NAMALWA (cell line): ENCODE measurements around the gene KDM4C.

Experiments used
- DNase-seq: peaks from one replicate; pipeline ENCODE4 v3.0.0-alpha.2; 2015; ENCODE audit warnings: low spot score

Gene KDM4C

DNA sequence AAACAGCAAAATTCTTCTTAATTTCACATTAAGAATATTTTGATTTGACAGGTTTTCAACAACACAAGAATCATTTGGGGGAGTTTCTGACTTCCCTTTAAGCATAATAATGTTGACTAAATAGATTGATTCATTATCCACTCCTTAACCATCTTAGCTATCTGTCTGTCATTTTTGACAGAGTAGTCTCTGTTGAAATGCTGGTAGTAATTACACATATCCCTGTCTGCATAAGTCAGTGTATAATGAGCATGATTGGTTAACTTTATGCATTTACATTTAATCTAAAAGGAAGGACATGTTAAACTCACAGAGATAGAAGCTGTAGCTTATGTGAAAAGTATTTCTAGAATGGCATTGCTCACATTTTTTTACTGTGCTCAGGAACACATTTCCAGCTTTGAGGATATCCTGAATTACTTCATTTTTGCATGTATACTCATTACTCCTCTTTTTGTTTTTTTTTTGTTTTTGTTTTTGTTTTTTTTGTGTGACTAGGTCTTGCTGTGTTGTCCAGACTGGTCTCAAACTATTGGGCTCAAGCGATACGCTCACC, 385.9 kb downstream of the KDM4C start:
- no peak for DNase-seq

- no peak for DNase-seq
Measured at GRCh38 chr9:7144265-7145046, 386.7 kb downstream of the KDM4C start.

DNA sequence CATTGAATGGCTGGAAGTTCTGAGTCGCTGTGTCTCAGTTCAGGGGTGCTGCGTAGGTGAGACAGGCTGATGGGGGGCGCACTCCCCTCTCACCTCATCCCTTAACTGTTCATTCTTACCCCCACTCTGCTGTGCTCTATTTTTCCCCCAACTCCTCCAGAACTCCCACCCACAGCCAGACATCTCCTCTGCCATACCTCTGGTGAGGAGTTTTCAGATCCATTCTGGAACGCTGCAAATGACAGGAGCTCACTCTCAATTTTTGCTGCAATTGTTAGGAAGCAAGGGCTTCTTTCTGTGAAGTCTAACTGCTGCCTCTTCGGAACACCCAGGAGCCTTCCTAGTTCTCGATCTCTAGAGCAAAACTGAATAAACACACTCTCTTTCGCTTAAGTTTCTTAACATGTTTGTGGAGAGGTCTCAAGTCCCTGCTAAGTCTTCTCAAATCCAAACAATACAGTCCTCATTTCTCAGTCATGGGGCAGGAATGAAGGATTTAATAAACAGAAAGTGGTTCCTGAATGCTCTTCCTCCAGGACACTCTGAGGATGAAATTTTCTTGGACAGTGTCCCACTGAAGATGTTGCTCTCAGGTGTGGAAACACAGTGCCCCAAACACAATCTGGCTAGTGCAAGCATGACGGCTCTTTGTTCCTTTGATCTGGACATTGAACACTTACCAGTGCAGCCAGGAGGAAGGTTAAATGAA, 387.7 kb downstream of the KDM4C start:
- no peak for DNase-seq

DNA sequence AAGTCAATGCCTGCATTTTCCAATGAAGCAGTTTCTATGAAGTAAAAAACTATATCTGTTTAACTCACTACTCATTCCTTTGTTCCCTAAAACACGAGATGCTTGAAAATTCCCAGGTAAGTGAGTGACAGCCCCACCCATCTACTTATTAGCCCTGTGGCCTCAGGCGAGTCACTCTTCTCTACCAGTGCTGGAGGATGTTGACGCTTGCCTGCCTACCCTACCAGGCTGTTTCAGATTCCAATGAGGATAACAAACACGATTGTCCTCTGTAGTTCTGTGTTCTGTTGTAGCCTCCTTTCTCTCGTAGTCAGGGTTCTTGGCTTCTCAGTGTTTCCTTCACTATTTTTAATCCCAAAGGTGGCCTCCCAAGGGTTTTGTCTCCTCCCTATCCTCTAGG, 388.8 kb downstream of the KDM4C start:
- no peak for DNase-seq

- DNase-seq, result no peak
Measured at GRCh38 chr9:7147121-7148090, 389.6 kb downstream of the KDM4C start.

DNA sequence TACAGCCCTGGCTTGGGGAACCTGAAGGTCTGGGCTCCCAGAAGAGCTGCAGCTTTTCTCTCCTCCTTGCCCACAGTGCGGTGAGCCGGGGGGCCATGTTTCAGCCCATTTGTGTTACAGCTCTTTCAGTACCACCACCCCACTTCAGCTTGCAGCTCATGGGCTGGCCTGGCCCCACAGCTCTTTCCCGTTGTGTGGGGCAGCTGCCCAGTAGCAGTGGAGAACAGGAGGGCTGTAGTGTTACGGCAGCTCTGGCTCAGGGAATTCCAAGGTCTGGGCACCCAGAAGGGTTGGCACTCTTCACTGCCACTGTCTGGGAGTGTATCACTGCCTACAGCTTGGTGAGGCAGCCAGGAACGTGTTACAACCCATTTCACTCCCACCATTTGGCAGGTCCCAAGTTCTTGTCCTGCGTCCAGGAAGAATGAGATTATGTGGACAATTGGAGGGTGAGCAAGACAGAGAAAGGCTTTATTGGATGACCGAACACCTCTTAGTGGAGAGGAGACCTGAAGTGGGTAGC, 390.5 kb downstream of the KDM4C start:
- no peak for DNase-seq

- no peak for DNase-seq
Measured at GRCh38 chr9:7149258-7149657, 391.5 kb downstream of the KDM4C start.

DNA sequence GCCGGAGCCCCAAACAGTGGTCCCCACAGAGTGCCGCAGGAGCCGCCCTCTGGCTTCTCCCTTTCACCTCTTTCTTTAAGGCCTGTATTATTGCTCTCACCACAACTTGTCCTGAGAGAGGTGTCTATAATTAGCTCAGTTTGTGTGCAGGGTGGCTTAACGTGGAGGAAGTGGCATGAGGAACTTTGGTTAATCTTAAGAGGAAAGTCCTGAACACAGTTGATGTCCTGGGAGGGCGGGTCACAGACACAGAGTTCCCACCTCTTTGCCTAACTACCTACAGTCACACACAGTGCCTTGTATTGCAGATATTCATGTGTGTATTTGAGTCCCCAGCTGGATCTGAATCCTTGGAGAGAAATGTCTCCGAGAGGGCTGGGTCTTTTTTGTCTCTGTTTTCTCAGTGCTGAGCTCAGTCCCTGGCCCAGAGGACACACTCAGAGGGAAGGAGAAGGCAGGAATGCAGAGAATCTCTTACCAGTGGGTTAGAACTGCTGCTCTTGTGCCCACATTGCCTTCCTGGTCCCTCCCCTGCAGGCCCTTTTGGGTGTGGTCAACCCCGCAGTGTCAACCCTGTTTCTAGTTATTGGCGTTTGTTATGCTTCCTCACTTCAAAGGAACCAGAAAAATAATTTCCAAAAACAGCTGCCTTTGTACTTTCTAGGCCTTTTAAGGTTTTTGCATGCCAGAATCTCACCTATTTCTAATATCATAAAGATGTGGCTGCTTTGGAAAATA, 392.5 kb downstream of the KDM4C start:
- no peak for DNase-seq

GRCh38 chr9:7153134-7153533, 395.4 kb downstream of the KDM4C start:
- no peak for DNase-seq

DNA sequence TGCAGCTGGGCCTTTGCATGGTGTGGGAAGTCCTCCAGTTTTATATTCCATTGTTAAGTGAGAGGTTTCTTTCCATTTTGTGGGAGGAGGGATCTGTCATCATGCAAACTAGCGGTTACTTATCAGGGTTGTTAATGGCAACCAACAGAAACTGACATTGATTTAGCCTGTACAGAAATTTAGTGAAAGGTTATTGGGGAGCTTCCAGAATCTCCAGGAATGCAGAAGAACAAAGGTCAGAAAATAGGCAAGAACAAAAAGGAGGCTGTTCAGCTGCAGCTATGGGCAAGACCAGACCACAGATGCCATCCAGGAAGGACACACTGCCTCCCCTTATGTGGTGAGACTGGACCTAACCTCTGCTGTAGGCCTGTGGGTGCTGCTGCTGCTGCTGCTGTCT, 395.8 kb downstream of the KDM4C start:
- DNase-seq, result no peak

DNA sequence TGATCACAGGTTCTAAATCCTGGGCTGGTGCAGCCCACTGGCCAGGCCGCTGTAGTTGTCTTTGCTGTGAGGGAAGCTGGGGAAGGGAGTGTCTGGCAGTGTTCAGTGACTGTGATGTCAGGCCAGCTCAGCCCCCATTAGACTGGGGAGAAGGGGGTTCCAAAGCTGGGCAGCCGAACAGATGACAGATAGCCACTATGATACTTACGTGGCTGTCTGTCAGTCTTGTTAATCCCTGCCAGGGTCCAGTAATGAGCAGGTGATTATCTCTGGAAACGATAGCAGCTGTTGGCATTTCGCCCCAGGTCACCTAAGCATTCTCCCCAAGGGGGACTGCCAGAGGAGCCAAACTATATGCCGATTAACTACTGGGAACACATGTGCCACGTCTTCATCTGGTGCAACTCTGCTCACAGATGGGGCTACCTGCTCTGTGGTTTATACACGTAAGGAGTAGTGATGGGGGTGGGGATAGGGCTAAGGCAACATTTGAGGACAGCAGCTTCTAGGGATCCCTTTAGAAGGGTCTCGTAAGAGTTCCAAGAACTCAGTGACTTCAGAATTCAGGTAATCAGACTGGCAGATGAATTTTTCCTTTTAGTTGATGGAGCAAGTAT, 396.3 kb downstream of the KDM4C start:
- DNase-seq, result no peak

DNA sequence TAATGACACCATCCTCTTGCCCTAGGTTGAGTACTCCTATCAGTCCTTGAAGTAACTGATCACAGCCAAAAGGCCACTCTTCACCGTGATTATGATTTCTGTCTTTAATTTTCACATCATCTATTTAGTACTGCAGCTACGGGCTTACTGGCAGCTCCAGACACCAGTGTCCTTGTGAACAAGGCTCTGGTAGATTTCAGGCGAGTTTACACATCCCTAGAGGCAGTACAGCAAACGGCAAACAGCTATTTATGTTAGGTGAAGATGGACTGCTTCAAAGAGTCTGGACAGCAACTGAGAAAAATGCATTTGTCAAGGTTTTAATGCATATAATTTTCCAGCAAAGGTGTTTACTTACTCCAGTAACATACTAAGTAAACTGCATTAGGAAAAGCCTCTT, 396.9 kb downstream of the KDM4C start:
- DNase-seq, result no peak

- no peak for DNase-seq
Measured at GRCh38 chr9:7161469-7161868, 403.7 kb downstream of the KDM4C start.

DNA sequence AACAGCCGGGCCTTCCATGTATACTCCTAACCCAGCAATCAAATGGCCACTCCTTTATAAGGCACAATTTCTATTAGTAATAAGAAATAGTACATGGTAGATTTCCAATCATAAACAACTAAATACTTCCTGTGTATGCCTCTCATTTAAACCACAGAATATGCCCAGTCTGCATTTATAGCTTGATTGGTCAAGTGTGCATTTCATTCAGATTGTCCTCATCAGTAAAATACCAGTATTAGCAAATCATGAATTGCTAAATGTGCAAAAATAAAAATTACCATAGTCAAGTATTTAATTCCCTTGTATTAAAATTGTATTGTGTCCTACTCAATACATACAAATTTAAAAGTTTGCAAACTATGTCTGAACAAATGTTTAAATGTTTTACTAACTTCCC, 406.2 kb downstream of the KDM4C start:
- DNase-seq, result no peak

GRCh38 chr9:7164440-7165330, 406.9 kb downstream of the KDM4C start:
- DNase-seq, result no peak

DNA sequence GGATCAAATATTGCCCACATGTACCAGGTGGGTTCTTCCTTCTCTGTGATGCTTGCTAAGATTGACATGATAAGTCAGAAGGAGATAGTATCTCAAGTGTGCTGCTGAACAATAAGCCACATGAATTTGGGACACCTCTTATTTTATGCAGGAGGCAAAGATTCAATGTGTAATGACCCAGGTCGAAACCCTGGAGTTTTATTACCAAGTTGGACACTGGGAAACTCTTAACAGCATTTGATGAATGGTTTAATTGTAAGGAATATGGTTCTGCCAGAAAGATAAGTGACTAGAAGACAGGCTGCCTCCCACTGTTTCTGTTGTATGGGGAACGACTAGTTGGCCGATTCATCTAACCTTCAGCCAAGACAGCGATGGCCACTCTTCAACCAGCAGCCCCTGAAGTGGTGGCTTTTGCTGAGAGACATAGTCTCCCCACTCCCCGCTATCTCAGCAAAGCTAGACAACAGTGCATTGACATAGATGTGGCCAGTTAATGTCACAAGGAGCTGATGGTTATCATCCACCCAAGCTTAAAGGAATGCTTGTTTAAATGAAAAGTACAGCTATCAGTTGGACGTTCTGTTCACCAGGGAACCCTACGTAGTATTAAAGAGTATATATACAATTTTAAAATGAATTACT, 407.7 kb downstream of the KDM4C start:
- DNase-seq, result no peak

DNA sequence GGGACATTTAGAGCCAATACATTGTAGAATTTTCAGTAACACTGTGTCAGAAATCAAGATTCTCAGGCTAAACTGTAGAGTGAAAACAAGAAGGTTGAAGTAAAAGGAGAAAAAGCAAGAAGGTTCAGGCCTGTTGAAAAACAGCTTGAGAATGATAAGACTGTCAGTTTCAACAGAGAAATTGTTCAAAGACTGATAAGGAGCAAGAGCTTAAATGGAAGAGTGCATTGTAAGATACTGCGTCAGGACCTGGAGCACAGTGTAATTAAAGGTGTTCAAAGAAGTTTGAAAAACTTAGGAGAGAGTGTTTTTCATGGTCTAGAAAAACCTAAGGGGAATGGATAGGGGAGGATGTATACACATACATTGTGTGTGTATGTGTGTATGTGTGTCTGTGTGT, 408.3 kb downstream of the KDM4C start:
- no peak for DNase-seq

GRCh38 chr9:7169717-7170389, 412.1 kb downstream of the KDM4C start:
- DNase-seq, result no peak
